ENCODE data around the gene PRSS23.
A peak's percentile ranks its signal among the peaks of the same experiment; 100 is the strongest.
"Not testable (repeated sequence)": the region's sequence is repeated elsewhere in the genome, so short reads cannot be mapped to it uniquely, and the experiment has no call there.

PRSS23 gene
- 2.1 to 56.5 (median 5.3) reads per million in 9 experiments for total RNA-seq

GRCh38 chr11:86800076-86800959, at the start of gene PRSS23:
Gene PRSS23, plus strand, starts transcription at chr11:86800542. Its CDS starts 7,102 bp downstream, at chr11:86807644.
- Mint-ChIP-seq H3K9me3 (no peaks in the 10 kb centered on the region), H3K4me3 (peak within 1 kb of the TSS; percentile 81 to 85), H3K36me3 (ENCODE audit: insufficient read depth) (no peaks in the 10 kb centered on the region), H3K27me3 (peaks cover 0 to 35% of the 10 kb centered on the region in 2 donors), H3K27ac (peak within 1 kb of the TSS; percentile 20 to 54), H3K4me1 (ENCODE audit: low read depth in 2 of 2) (peaks cover 13 to 14% of the 10 kb centered on the region in 2 donors)
- DNase-seq (peak; percentile 11 to 35 (median 23)), ATAC-seq (replicated peaks) (peak; percentile 87)

DNA sequence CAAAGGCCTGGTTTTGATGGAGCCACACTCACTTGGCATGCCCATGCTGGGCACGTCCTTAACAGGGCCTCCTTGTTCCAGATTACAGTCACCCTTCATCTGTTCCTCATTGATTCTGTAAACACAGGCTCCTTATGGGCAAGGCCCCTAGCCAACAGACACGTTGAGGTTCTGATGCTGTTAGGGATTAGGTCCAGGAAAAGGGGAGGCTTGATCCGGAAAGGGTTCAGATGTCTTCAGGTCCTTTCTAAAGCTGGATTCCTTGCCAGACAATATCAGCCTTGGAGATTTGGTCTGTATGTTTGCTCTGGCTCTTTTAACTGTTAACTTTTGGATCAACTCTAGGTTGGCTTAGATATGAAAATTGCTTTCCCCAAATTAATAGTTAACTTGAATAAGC, 46.9 kb upstream of the PRSS23 start:
- H3K9me3 Mint-ChIP-seq: no peaks in the 10 kb centered on the region
- DNase-seq (no peak), ATAC-seq (replicated peaks) (no peak)
- H3K4me1 Mint-ChIP-seq (ENCODE audit: low read depth in 2 of 2): no peaks in the 10 kb centered on the region
- H3K27me3 Mint-ChIP-seq: peaks cover 0 to 7% of the 10 kb centered on the region in 2 donors
- H3K4me3 Mint-ChIP-seq: no peak overlapping the region
- no peak overlapping the region for H3K27ac Mint-ChIP-seq
- H3K36me3 Mint-ChIP-seq (ENCODE audit: insufficient read depth): no peaks in the 10 kb centered on the region

- no peak for DNase-seq
- Mint-ChIP-seq H3K36me3 (ENCODE audit: insufficient read depth) (no peaks in the 10 kb centered on the region), H3K27ac (no peak overlapping the region), H3K4me1 (ENCODE audit: low read depth in 2 of 2) (no peaks in the 10 kb centered on the region), H3K9me3 (no peaks in the 10 kb centered on the region), H3K27me3 (peaks cover 0 to 9% of the 10 kb centered on the region in 2 donors), H3K4me3 (no peak overlapping the region)
- ATAC-seq (replicated peaks): no peak
These were observed 45.2 kb upstream of the PRSS23 start for GRCh38 chr11:86755146-86755545.

DNA sequence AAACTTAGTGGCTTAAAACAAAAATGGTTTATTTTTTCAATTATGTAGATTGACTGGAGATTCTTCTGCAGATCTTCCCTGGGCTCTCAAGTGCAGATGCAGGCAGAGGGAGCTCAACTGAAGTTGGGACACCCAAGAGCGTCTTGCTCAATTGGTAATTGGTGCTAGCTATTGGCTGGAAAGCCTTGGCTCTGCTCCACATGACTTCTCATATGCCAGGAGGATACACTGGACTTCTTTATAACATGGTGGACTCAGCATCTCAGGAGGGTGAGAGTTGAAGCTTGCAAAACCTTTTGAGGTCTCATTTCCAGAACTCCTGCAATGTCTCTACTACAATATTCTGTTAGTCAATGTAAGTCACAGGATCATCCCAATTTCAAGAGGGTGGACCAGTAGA, 42.2 kb upstream of the PRSS23 start:
- no peak overlapping the region for H3K27ac Mint-ChIP-seq
- ATAC-seq (replicated peaks) (no peak), DNase-seq (no peak)
- H3K27me3 Mint-ChIP-seq: peaks cover 9 to 16% of the 10 kb centered on the region in 2 donors
- no peaks in the 10 kb centered on the region for H3K4me1 Mint-ChIP-seq (ENCODE audit: low read depth in 2 of 2)
- H3K4me3 Mint-ChIP-seq: no peak overlapping the region
- no peaks in the 10 kb centered on the region for H3K9me3 Mint-ChIP-seq
- no peaks in the 10 kb centered on the region for H3K36me3 Mint-ChIP-seq (ENCODE audit: insufficient read depth)

- DNase-seq: no peak
- no peak overlapping the region for H3K27ac Mint-ChIP-seq
These were observed 39.8 kb upstream of the PRSS23 start for GRCh38 chr11:86760577-86760976.

DNA sequence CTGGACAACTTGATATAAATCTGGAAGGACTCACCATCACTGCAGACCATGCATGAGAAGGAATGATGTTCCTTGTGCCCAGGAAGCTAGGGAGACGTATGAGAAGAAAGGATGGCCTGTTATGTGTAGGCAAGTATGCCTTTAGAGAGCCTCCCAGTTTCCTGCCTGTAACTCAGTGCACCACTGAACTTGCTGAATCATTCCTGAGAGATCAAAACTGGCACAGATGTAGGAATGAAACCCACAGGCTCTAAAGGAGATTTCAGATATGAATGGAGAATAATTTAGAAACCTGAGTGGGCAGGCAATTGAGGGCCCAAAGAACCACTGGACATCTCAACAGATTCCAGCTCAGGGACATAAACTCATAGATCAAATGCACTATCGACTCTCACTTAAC, 38.4 kb upstream of the PRSS23 start:
- Mint-ChIP-seq H3K9me3 (no peaks in the 10 kb centered on the region), H3K4me1 (ENCODE audit: low read depth in 2 of 2) (no peaks in the 10 kb centered on the region), H3K4me3 (no peak overlapping the region), H3K27ac (no peak overlapping the region), H3K36me3 (ENCODE audit: insufficient read depth) (no peaks in the 10 kb centered on the region), H3K27me3 (peaks cover 14 to 38% of the 10 kb centered on the region in 2 donors)
- no peak for DNase-seq
- no peak for ATAC-seq (replicated peaks)

More at GRCh38 chr11:86760577-86760976, 39.8 kb upstream of the PRSS23 start:
- H3K4me1 Mint-ChIP-seq (ENCODE audit: low read depth in 2 of 2): no peaks in the 10 kb centered on the region
- peaks cover 9 to 38% of the 10 kb centered on the region in 2 donors for H3K27me3 Mint-ChIP-seq
- no peak overlapping the region for H3K4me3 Mint-ChIP-seq
- no peak for ATAC-seq (replicated peaks)
- H3K36me3 Mint-ChIP-seq (ENCODE audit: insufficient read depth): no peaks in the 10 kb centered on the region
- H3K9me3 Mint-ChIP-seq: no peaks in the 10 kb centered on the region

DNA sequence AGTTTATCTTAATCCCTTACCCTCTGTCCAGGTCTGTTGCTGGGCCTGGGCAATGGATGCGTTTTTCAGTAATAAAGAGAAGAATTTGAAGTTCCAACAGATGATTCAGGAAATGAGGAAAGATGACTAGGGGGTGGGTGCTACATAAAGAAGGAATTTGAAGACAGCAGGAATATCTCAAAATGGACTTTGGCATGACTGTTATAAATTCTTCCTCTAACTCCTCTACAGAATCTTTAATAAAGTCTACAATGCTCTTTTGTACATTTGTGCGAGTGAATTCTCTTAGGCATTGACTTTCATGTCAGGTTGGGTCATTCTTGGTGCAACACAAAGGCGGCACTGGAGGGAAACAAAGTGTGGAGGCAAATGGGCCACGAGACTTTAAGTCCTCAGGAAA, 35.1 kb upstream of the PRSS23 start:
- Mint-ChIP-seq H3K9me3 (no peaks in the 10 kb centered on the region), H3K27ac (no peak overlapping the region)

GRCh38 chr11:86765878-86766277, 34.5 kb upstream of the PRSS23 start:
- Mint-ChIP-seq H3K36me3 (ENCODE audit: insufficient read depth) (no peaks in the 10 kb centered on the region), H3K4me1 (ENCODE audit: low read depth in 2 of 2) (no peaks in the 10 kb centered on the region)

More for the DNA sequence above, 35.1 kb upstream of the PRSS23 start:
- Mint-ChIP-seq H3K4me1 (ENCODE audit: low read depth in 2 of 2) (no peaks in the 10 kb centered on the region), H3K36me3 (ENCODE audit: insufficient read depth) (no peaks in the 10 kb centered on the region), H3K4me3 (no peak overlapping the region), H3K27me3 (peaks cover 9 to 38% of the 10 kb centered on the region in 2 donors)
- ATAC-seq (replicated peaks) (no peak), DNase-seq (no peak)

GRCh38 chr11:86769219-86769618, 31.1 kb upstream of the PRSS23 start:
- no peak for ATAC-seq (replicated peaks)
- Mint-ChIP-seq H3K27ac (no peak overlapping the region), H3K36me3 (ENCODE audit: insufficient read depth) (no peaks in the 10 kb centered on the region), H3K4me3 (no peak overlapping the region), H3K9me3 (no peaks in the 10 kb centered on the region), H3K4me1 (ENCODE audit: low read depth in 2 of 2) (no peaks in the 10 kb centered on the region), H3K27me3 (peaks cover 9 to 13% of the 10 kb centered on the region in 2 donors)
- no peak for DNase-seq

More at GRCh38 chr11:86765878-86766277, 34.5 kb upstream of the PRSS23 start:
- no peaks in the 10 kb centered on the region for H3K9me3 Mint-ChIP-seq
- no peak for ATAC-seq (replicated peaks)
- no peak for DNase-seq
- H3K27ac Mint-ChIP-seq: no peak overlapping the region
- peaks cover 9 to 38% of the 10 kb centered on the region in 2 donors for H3K27me3 Mint-ChIP-seq
- H3K4me3 Mint-ChIP-seq: no peak overlapping the region

DNA sequence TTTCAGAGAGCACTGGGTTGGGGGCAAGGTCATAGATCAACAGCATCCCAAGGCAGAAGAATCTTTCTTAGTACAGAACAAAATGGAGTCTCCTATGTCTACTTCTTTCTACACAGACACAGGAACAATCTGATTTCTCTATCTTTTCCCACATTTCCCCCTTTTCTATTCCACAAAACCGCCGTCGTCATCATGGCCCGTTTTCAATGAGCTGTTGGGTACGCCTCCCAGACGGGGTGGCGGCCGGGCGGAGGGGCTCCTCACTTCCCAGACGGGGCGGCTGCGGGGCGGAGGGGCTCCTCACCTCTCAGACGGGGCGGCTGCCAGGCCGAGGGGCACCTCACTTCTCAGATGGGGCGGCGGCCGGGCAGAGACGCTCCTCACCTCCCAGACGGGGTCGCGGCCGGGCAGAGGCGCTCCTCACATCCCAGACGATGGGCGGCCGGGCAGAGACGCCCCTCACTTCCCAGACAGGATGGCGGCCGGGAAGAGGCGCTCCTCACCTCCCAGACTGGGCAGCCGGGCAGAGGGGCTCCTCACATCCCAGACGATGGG, 29.8 kb upstream of the PRSS23 start:
- H3K27me3 Mint-ChIP-seq; DNase-seq; H3K27ac Mint-ChIP-seq; H3K4me3 Mint-ChIP-seq; H3K36me3 Mint-ChIP-seq (ENCODE audit: insufficient read depth); H3K4me1 Mint-ChIP-seq (ENCODE audit: low read depth in 2 of 2); ATAC-seq (replicated peaks); H3K9me3 Mint-ChIP-seq: not testable (repeated sequence)

DNA sequence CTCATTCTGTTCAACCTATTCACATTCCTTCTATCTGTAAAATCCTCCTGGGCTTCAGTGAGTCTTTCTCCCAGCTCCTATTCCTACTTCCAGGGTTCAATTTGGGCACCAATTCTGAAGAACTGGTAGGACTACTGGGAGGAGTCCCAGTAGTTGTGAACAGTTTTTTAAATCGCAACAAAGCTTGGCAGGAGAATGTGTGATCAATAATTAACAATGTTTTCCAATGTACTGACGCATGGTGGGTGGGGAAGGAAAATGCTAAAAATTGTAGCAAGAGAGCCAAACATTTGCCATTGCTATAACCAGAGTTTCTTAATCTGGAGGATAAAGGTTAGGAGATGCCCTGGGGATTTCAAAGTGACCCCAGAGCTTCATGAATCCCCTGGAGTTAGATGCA, 27.3 kb upstream of the PRSS23 start:
- Mint-ChIP-seq H3K4me3 (no peak overlapping the region), H3K27me3 (peaks cover 0 to 7% of the 10 kb centered on the region in 2 donors)
- ATAC-seq (replicated peaks): no peak

GRCh38 chr11:86773513-86774252, 26.7 kb upstream of the PRSS23 start:
- H3K27me3 Mint-ChIP-seq: peaks cover 0 to 7% of the 10 kb centered on the region in 2 donors
- ATAC-seq (replicated peaks): no peak
- no peaks in the 10 kb centered on the region for H3K9me3 Mint-ChIP-seq
- H3K4me3 Mint-ChIP-seq: no peak overlapping the region
- DNase-seq: no peak
- H3K27ac Mint-ChIP-seq: no peak overlapping the region
- no peaks in the 10 kb centered on the region for H3K4me1 Mint-ChIP-seq (ENCODE audit: low read depth in 2 of 2)
- no peaks in the 10 kb centered on the region for H3K36me3 Mint-ChIP-seq (ENCODE audit: insufficient read depth)

More for the DNA sequence above, 27.3 kb upstream of the PRSS23 start:
- Mint-ChIP-seq H3K27ac (no peak overlapping the region), H3K4me1 (ENCODE audit: low read depth in 2 of 2) (no peaks in the 10 kb centered on the region), H3K9me3 (no peaks in the 10 kb centered on the region), H3K36me3 (ENCODE audit: insufficient read depth) (no peaks in the 10 kb centered on the region)
- DNase-seq: no peak

DNA sequence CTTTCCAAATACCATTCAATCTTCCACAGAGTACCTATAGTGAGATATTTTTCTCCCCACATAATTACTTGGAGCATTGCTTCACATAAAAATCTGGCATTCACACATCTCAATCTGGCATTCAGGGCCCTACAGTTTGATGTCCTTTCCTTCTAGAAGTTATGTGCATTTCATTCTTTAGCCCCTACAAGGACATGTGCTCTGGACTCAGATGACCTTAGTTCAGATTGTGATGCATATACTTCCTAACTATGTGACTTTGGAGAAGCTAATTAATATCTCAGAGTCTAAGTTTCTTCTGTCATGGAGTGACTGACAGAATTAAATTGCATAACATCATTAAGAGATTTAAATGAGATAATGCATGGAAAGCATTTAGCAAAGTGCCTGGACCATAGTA, 25.9 kb upstream of the PRSS23 start:
- H3K4me3 Mint-ChIP-seq: no peak overlapping the region

More for the DNA sequence above, 25.9 kb upstream of the PRSS23 start:
- Mint-ChIP-seq H3K36me3 (ENCODE audit: insufficient read depth) (no peaks in the 10 kb centered on the region), H3K4me1 (ENCODE audit: low read depth in 2 of 2) (no peaks in the 10 kb centered on the region), H3K9me3 (no peaks in the 10 kb centered on the region), H3K27ac (no peak overlapping the region), H3K27me3 (peaks cover 2 to 12% of the 10 kb centered on the region in 2 donors)
- ATAC-seq (replicated peaks): no peak
- no peak for DNase-seq
